GM12878 (cell line): ENCODE results near the gene TMEM63C.

Source experiments
- NFYB ChIP-seq: IDR thresholded peaks from 2 replicates; pipeline ENCODE4 v1.6.1; 2011; ENCODE audit warnings: low read depth, mild to moderate bottlenecking, low read length, improper control_type of control experiment, moderate library complexity; ENCODE audit not compliant: insufficient read depth
- SIX5 ChIP-seq: IDR thresholded peaks from 2 replicates; pipeline ENCODE4 v1.6.1; 2011; ENCODE audit warnings: mild to moderate bottlenecking, low read depth, low read length, moderate library complexity; ENCODE audit not compliant: severe bottlenecking
- SMC3 ChIP-seq: IDR thresholded peaks from 2 replicates; pipeline ENCODE4 v1.6.1; 2011; ENCODE audit warnings: low read length, improper control_type of control experiment, borderline replicate concordance
- TF ChIP-seq, protein P1 (sequence below), 3 experiments: IDR thresholded peaks in 2 of 3; conservative IDR thresholded peaks in 1 of 3; 2 replicates each; pipeline ENCODE4 v1.5.1; 2011; ENCODE audit warnings: low read depth in 3 of 3, low read length in 3 of 3, mild to moderate bottlenecking in 3 of 3, control low read depth in 2 of 3, moderate library complexity in 2 of 3, inconsistent platforms in 1 of 3, mixed read lengths in 1 of 3; ENCODE audit not compliant: control insufficient read depth in 2 of 3, insufficient read depth in 1 of 3; ENCODE audit errors: extremely low read depth in 1 of 3

DNA sequence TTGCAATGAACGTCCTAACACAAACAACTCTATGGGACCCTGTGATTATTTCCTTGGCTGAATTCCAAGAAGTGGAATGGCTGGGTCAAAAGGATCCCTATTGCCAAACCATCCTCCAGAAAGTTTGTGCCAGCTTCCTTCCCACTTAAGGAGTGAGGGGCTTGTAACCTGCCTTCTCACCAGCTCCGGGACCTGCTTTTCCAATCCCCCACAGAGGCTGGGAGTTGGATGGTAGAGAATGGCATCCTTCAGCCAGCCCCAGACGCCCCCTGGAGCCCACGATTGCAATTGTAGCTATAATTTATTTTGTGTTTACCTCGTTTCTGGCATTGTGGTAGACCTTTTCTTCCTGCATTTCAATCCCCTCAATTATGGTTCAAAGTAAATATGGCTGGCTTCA, 30.4 kb upstream of the TMEM63C start:
- TF ChIP-seq SIX5 (no peak), SMC3 (peak; percentile 50; the same call in 1 of the 2 replicates), NFYB (no peak)
- TF ChIP-seq, protein P1, sequence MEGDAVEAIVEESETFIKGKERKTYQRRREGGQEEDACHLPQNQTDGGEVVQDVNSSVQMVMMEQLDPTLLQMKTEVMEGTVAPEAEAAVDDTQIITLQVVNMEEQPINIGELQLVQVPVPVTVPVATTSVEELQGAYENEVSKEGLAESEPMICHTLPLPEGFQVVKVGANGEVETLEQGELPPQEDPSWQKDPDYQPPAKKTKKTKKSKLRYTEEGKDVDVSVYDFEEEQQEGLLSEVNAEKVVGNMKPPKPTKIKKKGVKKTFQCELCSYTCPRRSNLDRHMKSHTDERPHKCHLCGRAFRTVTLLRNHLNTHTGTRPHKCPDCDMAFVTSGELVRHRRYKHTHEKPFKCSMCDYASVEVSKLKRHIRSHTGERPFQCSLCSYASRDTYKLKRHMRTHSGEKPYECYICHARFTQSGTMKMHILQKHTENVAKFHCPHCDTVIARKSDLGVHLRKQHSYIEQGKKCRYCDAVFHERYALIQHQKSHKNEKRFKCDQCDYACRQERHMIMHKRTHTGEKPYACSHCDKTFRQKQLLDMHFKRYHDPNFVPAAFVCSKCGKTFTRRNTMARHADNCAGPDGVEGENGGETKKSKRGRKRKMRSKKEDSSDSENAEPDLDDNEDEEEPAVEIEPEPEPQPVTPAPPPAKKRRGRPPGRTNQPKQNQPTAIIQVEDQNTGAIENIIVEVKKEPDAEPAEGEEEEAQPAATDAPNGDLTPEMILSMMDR (IDR thresholded peaks at IDR 0.05 in 2 of 3, conservative IDR thresholded peaks at IDR 0.05 in 1 of 3; ENCODE audit: control insufficient read depth in 2 of 3, extremely low read depth in 1 of 3, insufficient read depth in 1 of 3, low read depth in 3 of 3, low read length in 3 of 3), result peak; percentile 50 to 66 (median 54)
